NCI-H2029 (cell line): ENCODE measurements around the gene PPP3R1.

Experiments used
- DNase-seq: peaks from one replicate; lab custom pipeline; 2025; lab: John Stamatoyannopoulos, UW

Gene PPP3R1

DNA sequence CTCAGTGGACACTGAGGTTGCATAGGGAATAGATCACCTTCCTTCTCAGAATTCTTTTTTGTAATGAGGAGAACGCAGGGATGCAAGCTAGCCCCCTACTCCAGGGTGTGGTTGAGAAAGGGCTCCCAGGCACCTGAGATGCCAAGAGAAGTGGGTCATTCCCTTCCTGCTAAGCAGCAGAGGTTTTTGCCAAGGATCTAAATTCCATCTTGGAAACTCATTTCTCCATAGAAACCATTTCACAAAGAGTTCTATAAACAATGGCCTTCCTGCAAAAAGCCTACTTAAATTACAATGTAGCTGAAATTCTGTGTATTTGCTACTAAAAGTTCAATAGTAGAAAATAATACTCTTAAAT, 3.7 kb upstream of the PPP3R1 start:
- no peak for DNase-seq

DNA sequence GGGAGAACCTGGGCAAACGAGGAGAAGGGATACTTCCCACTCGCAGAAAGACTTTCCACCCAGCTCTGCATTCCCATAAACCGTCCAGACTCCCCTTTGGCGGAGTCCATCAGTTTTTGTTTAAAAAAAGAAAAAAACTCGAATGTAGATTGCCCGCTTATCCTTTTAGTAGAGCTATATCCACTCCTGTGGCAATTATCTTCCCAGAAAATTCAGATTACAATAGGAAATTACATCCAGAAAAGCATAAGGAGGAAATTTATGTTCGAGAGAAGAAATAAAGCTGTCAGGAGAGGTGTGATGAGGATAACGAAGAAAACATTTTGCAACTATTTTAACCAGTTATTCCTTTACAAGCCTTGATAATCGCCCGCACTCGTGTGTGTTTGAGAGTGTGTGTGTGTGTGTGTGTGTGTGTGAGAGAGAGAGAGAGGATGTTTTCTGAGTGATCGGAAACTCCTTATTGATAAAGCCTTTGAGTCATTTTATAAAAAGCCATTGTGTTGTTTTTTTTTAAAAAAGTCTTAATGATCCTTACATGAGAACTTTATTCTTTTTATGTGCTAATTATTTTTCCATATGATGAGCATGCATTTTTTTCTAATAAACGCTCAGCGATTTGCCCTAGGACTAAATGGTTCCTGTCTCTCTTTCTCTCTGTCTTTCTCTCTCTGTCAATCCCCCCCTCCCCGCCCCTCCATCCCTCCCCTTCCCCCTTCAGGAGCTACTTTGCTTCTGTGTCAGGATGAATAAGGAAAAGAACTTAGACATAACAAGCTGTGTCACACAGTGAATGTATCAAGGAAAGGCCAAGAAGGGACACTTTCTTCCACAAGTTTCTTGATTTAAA, 1.1 kb upstream of the PPP3R1 start:
- no peak for DNase-seq

DNA sequence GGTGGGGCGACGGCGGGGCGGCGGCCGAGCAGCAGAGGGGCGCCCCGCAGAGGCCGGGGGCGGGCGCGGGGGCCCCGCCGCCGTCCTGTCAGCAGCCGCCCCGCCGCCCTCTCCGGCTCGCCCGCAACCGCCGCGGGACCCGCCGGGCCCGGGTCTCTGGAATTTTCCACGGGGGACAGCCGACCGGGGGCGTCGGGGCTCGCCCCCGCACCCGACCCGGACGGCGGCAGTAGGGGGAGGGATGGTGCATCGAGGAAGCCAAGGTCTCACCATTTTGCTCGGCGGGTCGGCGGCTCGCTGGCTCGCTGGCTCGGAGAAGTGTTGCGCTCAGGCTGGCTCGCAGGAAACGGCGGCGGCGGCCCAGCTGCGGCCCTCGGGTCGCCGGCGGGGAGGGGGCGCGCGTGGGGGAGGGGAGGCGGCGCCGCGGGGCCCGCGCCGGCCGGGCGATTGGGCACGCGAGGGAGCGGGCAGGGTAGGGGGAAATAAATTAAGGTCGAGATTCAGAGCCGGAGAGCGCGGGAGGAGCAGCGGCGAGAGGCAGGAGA, 405 bp downstream of the PPP3R1 start:
- DNase-seq: peak; percentile 8

DNA sequence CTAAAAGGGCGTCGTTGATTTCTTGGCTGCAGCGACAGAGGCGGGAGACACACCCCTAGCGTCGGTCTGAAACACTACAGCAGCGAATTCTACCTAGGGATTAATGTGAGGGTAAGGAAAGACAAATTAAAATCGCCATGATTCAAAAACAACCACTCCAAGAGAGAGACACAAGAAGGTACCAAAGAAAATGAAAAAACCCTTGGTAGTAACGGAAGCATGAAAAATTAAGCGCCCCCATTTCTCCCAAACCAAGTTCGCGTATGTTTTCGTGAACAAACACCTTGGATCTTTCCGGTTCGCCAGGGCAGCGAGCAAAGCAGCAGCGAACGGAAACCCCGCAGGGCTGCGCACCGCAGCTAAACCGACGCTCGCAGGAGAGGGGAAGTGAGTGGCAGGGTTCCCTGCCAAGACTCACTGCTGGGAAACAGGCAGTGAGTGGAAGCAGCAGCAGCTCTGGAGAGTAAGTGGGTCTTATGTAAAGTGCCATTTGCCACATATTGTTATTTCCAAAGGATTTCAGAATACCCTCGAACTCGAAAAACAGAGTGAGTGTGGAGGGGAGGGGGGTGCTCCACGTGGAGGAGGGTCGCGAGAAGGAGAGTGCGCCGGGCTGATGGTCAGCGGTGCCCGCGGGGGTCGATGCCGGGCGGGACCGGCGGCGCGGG, 1.0 kb downstream of the PPP3R1 start:
- peak; percentile 53 for DNase-seq

DNA sequence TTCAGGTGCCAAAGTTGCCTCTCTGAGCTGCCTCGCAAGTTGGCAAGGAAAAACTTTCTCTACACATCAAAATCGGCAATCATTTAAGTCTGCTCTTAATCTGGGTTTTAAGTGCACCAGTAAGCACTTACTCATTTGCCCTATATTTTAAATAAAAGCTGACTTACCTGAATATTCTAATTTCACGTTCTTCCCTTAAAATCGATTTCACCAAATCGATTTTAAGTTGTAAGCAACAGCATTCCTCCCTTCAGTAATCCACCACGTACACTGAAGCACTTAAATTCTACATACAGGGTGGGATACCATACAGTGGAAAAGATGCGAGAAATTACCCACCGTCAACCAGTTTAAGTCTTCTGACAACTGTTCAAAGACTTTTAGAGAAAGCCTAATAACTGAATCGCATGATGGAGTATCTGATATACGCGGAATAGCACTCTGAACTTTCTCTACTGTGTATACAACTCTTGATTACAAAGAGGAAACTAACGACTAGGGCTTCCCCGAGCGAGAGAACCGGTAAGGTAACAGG, 1.6 kb downstream of the PPP3R1 start:
- no peak for DNase-seq

DNA sequence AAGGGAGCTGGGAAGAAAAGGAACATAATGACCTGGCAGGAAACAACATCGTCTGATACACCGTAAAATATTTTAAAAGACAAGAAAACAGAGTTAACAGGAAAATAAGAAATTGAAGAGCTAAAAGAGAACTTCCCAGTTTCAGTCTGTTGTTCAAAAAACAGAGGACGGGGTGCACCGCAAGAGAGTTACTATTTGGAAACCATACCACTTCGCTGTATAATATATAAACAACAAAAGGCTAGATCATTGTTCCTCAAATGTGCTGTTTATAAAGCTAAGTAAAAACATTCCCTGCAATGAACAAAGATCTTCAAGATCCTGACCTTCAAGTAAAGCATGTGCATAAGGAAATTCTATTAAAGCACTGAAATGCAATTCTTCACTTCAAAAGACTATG, 2.1 kb downstream of the PPP3R1 start:
- DNase-seq: no peak

DNA sequence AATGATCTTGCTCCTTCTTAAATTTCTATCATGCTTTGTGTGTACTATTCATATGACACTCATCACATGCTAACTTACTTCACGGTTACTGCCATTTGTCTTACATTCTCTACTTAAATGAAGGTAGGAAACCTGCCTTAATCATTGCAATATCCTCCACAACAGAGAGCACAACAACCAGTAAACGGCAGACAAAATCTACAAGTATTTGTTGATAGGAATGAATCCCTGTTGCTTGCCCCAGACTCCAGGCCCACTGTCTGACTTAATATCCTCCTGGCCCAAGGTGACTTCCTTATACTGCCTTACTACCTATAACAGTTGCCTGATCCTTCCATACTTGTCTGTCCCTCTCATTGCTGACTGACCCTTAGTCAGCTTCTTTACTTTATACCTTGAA, 3.5 kb downstream of the PPP3R1 start:
- DNase-seq: no peak

DNA sequence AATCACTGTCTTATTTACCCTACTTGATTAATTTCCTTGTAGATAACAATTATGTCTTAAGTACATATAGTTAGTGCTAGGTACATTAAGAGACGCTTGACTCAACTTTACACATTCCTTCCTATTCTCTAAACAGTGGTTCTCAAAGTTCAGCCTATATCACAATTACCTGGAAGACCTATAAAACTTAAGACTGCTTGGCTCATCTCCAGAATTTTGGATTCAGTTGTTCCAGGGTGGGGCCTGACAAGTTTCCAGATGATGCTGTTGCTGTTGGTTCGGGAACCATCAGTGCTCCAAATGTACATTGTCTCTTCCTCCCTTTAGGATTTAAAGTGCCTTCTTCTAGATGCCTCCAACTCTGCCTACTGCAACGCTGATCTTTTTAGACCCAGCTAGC, 4.0 kb downstream of the PPP3R1 start:
- no peak for DNase-seq

DNA sequence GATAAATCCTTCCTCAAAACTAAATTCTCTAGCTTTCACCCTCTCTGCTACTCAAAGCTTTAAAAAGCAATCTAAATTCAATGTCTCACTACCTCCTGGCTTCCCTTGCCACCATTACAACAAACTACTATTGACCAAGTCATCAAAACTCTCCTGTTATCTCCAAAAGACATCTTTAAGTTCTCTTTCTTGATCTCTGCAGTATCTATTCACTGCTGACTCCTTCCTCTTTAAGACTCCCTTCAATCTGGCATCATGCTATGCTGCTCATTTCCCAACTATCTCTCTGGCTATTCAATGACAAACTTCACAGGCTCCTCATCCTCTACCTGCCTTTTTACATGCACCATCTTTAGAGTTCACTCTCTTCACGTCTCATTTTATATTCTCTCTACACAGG, 5.9 kb downstream of the PPP3R1 start:
- DNase-seq: no peak

DNA sequence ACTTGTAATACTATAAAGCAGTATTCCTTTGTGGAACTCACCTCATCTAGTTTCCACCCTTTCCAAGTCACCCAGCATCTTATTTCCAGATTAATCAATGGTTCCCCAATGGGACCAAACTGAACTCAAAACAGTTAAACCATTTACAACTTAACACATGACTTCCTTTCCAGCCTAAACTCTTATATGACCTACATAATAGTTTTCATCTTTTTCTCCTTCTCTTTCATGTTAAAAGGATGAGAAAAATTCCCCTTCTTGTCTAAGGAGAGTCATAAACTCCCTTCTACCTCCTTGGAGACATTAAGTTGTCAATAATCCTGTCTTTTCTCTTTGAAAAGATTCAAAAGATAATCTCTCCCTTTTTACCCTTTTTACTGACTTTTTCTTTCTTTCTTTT, 6.7 kb downstream of the PPP3R1 start:
- DNase-seq: no peak

DNA sequence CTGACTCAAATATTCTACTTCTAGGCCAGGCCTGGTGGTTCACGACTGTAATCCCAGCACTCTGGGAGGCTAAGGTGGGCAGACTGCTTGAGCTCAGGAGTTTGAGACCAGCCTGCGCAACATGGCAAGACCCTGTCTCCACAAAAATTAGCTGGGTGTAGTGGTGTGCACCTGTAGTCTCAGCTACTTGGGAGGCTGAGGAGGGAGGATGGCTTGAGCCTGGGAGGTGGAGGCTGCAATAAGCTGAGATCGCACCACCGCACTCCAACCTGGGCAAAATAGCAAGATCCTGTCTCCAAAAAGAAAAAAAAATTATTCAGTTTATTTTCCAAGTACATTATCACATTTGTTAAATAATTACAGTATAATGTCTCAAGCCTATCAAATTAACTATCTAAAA, 7.3 kb downstream of the PPP3R1 start:
- no peak for DNase-seq

DNA sequence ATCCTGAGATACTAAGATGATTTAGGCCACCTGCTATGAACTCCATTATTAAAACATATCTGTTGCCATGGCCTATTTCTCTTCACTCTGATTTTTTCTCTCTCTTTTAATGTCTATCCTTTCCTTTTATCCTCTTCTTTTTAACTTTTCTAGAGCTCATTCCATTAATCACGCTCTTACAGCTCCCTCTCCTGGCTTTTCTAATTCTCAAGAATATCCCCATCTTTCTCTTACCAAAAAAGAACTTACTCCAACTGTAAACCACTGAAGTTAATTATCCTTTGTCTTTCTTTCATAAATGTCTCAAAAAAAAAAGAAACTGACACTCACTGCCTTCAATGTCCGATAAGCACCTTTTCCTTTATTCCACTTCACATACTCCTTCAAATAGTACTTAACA, 7.9 kb downstream of the PPP3R1 start:
- no peak for DNase-seq

DNA sequence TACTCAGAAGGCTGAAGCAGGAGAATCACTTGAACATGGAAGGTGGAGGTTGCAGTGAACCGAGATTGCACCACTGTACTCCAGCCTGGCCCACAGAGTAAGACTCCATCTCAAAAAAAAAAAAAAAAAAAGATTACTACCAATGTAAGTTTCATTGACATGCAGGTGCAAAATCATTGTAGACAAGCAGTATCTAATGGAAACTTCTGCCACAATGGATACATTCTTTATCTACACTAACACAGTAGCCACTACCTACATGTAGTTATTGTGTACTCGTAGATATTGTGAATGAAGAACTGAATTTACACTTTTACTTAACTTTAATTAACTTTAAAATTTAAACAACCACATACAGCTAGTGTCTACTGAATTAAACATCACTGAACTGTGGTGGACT, 10.6 kb downstream of the PPP3R1 start:
- no peak for DNase-seq

DNA sequence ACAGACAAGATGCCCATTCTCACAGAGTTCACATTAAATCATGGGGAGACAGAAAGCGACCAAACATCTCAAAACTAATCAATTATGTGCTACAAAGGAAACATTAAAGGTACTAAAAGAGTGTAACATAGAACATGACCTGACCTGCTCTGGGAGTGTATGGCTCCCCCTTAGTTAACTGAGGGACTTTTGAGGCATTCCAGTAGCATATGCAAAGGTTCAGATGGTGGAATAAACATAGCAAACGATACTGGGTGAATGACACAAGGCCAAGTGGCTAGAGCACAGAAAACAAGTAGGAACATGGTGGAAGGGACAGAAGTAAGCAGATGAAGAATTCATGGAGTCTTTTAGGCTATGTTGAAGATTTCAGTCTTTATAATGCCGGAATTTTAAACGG, 11.9 kb downstream of the PPP3R1 start:
- DNase-seq: no peak

DNA sequence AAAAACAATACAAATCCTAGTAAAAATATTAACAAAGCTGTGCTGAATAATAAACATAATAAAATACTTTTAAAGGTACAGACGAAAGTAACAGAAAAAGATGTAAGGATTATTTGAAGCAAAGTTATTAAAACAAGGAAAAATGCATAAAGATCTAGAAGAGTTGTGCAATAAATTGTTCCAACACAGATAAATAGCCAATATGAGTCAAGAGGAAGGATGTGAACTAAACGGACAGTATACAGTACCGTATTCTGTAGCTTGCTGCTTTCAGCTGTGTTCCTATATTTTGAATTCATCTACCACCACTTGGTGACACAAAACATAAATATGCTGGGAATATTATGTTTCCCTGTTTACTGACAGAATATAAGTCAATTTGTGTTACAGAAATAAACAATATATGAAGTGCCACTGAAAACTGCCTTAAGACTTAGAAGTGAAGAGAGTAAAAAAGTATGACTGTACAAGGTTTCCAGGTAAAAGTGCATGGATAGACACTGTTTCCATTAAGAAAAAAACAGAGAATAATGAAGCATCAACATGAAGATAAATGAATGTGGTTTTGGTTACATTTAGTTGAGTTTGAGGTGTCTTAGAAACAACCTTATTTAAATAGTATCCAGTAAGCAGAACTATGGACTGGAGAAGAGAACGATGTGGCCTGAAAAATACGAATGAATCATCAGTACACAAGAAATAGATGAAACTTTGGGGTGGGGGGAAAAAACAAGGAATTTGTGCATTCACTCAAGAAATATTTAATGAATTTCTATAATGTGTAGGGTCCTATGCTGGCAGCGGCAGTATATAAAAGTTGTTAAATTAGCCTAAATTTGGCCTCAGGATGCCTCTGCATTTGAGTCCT, 13.1 kb downstream of the PPP3R1 start:
- no peak for DNase-seq

DNA sequence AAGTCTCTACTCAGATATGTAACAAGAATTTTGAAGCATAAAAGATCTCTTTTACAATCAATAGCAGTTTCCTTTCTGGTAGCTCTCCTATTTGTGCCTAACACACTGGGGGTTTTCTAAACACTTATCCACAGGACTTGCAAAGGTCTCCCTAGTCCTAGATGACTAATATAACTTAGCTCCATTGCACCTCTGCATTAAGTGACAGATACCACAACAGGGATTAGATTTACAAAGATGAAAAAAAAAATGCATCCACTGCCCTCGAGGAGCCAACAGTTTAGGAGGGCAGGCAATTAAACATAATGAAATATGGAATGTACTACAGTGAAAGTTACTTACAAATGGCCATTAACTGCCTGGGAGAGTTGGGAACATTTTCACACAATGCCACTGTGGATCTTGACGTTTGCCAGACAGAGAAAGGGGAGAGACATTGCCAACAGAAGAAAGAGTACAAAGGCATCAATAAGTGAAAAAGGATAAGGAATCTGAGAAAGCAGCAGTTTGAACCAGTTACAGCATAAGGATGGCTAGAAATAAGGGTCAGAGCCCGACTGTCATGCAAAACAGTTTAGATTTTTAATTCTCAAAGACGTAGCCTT, 14.3 kb downstream of the PPP3R1 start:
- no peak for DNase-seq

DNA sequence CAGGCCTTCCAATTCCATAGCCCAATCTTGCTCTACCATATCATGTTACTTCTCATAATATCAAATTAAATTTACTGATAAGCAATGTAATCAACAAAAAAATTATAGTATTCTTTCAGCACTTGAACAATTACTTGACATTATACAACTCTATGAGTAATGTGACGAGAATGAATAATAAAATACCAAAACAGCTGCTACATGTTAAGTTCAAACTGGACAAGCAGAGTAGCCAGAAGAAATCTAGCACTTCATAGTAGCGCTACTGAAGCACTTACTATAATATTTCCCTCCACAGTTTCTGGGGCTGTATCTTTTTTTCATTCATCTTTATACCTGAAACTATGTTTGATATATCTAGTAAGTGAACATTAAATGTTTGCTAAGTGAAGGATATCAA, 14.9 kb downstream of the PPP3R1 start:
- DNase-seq: no peak

DNA sequence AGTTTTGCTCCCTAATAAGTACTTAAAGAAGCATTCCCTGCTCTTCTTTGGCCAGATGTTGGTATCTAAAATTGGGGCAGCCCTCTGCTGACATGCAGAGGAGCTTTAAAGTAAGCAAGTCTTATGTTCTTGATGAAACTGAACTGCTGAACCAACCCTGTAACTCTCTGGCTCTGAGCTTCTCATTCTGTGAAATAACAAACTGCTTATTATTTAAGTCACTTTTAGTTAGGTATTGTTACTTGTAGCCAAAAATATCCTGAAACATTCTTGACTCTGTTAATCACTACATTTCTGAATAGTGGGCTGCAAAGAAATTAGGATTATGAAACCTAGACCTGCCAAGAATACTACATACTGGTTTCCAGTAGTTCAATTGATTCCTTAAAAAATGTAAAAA, 15.5 kb downstream of the PPP3R1 start:
- DNase-seq: no peak

DNA sequence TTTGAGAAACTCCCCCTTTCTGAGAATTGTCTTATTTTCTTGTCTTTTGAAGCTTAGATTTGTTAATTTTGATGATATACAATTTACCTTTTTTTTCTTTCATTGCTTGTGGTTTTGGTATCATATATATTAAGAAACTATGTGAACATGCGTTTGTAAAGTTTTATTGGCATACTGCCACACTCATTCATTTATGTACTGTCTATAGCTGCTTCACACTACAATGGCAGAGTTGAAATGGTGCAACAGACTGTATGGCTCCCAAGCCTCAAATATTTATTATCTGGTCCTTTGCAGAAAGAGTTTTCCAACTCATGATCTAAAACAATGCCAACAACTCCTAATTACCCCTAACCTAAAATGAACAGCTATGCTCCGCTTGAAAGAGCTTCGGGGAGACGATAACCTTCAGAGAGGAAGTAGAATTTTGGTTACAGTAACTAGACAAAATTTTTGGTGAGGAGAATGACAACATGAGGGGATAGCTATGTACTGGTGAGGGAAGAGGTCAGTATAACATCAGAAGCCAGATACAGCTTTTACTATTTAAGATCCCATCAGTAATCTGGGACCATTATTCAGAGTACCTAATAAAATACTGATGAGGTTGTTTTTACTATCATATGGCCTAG, 16.1 kb downstream of the PPP3R1 start:
- DNase-seq: no peak

DNA sequence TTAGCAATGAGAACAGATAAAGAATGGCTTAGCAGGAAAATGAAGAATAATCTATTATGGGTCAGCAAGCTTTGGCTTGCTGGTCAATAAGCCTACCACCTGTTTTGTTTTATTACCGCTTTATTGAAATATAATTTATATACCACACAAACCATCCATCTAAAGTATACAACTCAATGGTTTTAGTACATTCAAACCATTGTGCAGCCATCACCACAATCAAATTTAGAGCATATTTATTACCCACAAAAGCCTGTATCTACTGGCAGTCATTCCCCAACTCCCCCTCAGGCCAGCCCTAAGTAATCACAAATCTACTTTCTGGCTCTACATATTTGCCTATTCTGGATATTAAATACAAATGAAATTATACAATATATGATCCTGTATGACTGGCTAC, 17.2 kb downstream of the PPP3R1 start:
- no peak for DNase-seq

DNA sequence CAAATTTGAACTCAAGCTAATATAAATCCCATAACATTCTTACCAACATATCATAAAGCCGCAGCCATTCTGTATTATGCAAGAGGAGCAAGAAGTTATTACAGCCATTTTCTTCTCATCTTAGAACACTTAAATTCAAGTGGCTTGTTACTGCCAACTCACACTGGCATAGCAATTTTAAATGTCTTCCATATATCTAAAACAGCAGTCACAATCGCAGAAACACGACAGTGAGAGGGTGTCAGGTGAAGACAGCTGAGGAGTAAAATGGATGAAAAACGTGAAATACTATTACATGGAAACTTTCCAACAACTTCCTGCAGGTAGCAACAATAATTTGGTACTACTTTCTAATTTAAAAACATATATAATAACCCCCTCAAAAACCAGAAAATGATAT, 17.9 kb downstream of the PPP3R1 start:
- DNase-seq: no peak

DNA sequence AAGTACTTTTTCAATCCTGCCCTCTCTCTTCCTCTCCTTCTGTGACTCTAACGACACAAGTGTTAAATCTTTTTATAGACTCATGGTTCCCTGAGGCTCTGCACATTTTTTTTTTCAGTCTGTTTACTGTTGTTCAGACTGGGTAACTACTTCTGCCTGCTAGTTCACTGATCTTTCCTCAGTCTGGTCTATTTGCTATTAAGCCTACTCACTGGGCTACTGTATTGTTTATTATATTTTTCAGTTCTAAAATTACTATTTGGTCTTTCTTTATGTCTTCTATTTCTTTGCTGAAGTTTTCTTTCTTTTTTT, 21.3 kb downstream of the PPP3R1 start:
- DNase-seq: no peak
